Skeletal muscle satellite cell (primary cell): ENCODE data around the gene ARAP2.

Experiments used
- H3K27me3 ChIP-seq: 2 replicates; pipeline ENCODE4 v1.7.0; 2013; ENCODE audit warnings: low read length; ENCODE audit not compliant: control insufficient read depth, insufficient read depth
- H3K36me3 ChIP-seq: 2 replicates; pipeline ENCODE4 v1.7.0; 2013; ENCODE audit warnings: mild to moderate bottlenecking, control low read depth, low read length; ENCODE audit not compliant: insufficient read depth
- H3K4me1 ChIP-seq: 2 replicates; pipeline ENCODE4 v1.7.0; 2013; ENCODE audit warnings: low read length; ENCODE audit not compliant: control insufficient read depth, insufficient read depth
- H3K4me2 ChIP-seq: 2 replicates; pipeline ENCODE4 v1.7.0; 2013; ENCODE audit warnings: mild to moderate bottlenecking, low read length
- H3K4me3 ChIP-seq: 2 replicates; pipeline ENCODE4 v1.7.0; 2013; ENCODE audit warnings: low read length
- H3K9ac ChIP-seq: 2 replicates; pipeline ENCODE4 v1.7.0; 2013; ENCODE audit warnings: mild to moderate bottlenecking, low read depth, low read length, moderate library complexity
- H3K9me3 ChIP-seq: replicated peaks from 2 replicates; pipeline ENCODE4 v1.7.0; 2013; ENCODE audit warnings: mild to moderate bottlenecking, control low read depth, low read length

The ARAP2 gene

GRCh38 chr4:36137336-36137735 is 107.0 kb downstream of the ARAP2 start:
- Histone ChIP-seq H3K36me3 (no peaks in the 10 kb centered on the region), H3K27me3 (no peaks in the 10 kb centered on the region), H3K4me2 (no peak overlapping the region), H3K4me1 (no peaks in the 10 kb centered on the region), H3K9me3 (no peaks in the 10 kb centered on the region), H3K9ac (no peak overlapping the region), H3K4me3 (no peak overlapping the region)

- no peaks in the 10 kb centered on the region for H3K9me3 ChIP-seq
- H3K9ac ChIP-seq = no peak overlapping the region
- no peak overlapping the region for H3K4me3 ChIP-seq
- H3K4me2 ChIP-seq = no peak overlapping the region
- no peaks in the 10 kb centered on the region for H3K27me3 ChIP-seq
- no peaks in the 10 kb centered on the region for H3K4me1 ChIP-seq
- no peaks in the 10 kb centered on the region for H3K36me3 ChIP-seq
Measured at GRCh38 chr4:36133658-36134057, 110.7 kb downstream of the ARAP2 start.

- no peaks in the 10 kb centered on the region for H3K9me3 ChIP-seq
- no peaks in the 10 kb centered on the region for H3K27me3 ChIP-seq
- H3K36me3 ChIP-seq = no peaks in the 10 kb centered on the region
- H3K4me2 ChIP-seq = no peak overlapping the region
- no peaks in the 10 kb centered on the region for H3K4me1 ChIP-seq
- no peak overlapping the region for H3K9ac ChIP-seq
- H3K4me3 ChIP-seq = no peak overlapping the region
Measured at GRCh38 chr4:36133086-36133485, 111.2 kb downstream of the ARAP2 start.

- no peaks in the 10 kb centered on the region for H3K27me3 ChIP-seq
- H3K4me2 ChIP-seq = no peak overlapping the region
- H3K4me3 ChIP-seq = no peak overlapping the region
- H3K9ac ChIP-seq = no peak overlapping the region
- no peaks in the 10 kb centered on the region for H3K4me1 ChIP-seq
- H3K36me3 ChIP-seq = no peaks in the 10 kb centered on the region
- no peaks in the 10 kb centered on the region for H3K9me3 ChIP-seq
Measured at GRCh38 chr4:36130641-36131040, 113.7 kb downstream of the ARAP2 start.

- Histone ChIP-seq H3K4me3 (no peak overlapping the region), H3K9ac (no peak overlapping the region), H3K36me3 (no peaks in the 10 kb centered on the region), H3K4me1 (no peaks in the 10 kb centered on the region), H3K27me3 (no peaks in the 10 kb centered on the region), H3K9me3 (no peaks in the 10 kb centered on the region), H3K4me2 (no peak overlapping the region)
Measured at GRCh38 chr4:36128689-36129088, 115.6 kb downstream of the ARAP2 start.

GRCh38 chr4:36123906-36124305 is 120.4 kb downstream of the ARAP2 start:
- Histone ChIP-seq H3K4me1 (no peaks in the 10 kb centered on the region), H3K27me3 (no peaks in the 10 kb centered on the region), H3K36me3 (no peaks in the 10 kb centered on the region), H3K9me3 (no peaks in the 10 kb centered on the region), H3K4me2 (no peak overlapping the region), H3K4me3 (no peak overlapping the region), H3K9ac (no peak overlapping the region)

GRCh38 chr4:36115312-36115711 is 129.0 kb downstream of the ARAP2 start:
- Histone ChIP-seq H3K4me3 (no peak overlapping the region), H3K4me2 (no peak overlapping the region), H3K27me3 (no peaks in the 10 kb centered on the region), H3K9me3 (no peaks in the 10 kb centered on the region), H3K9ac (no peak overlapping the region), H3K4me1 (no peaks in the 10 kb centered on the region), H3K36me3 (no peaks in the 10 kb centered on the region)

- Histone ChIP-seq H3K4me1 (no peaks in the 10 kb centered on the region), H3K9me3 (no peaks in the 10 kb centered on the region), H3K27me3 (no peaks in the 10 kb centered on the region), H3K4me2 (no peak overlapping the region), H3K9ac (no peak overlapping the region), H3K36me3 (no peaks in the 10 kb centered on the region), H3K4me3 (no peak overlapping the region)
Measured at GRCh38 chr4:36111172-36111571, 133.1 kb downstream of the ARAP2 start.

GRCh38 chr4:36099509-36099908 is 144.8 kb downstream of the ARAP2 start:
- Histone ChIP-seq H3K4me1 (no peaks in the 10 kb centered on the region), H3K4me2 (no peak overlapping the region), H3K9ac (no peak overlapping the region), H3K9me3 (no peaks in the 10 kb centered on the region), H3K4me3 (no peak overlapping the region), H3K36me3 (no peaks in the 10 kb centered on the region), H3K27me3 (no peaks in the 10 kb centered on the region)

- no peaks in the 10 kb centered on the region for H3K36me3 ChIP-seq
Measured at GRCh38 chr4:36094995-36095394, 149.3 kb downstream of the ARAP2 start.

GRCh38 chr4:36091997-36092396 is 152.3 kb downstream of the ARAP2 start:
- H3K36me3 ChIP-seq = no peaks in the 10 kb centered on the region
- no peak overlapping the region for H3K4me3 ChIP-seq
- H3K27me3 ChIP-seq = no peaks in the 10 kb centered on the region
- no peaks in the 10 kb centered on the region for H3K4me1 ChIP-seq
- no peak overlapping the region for H3K4me2 ChIP-seq
- H3K9ac ChIP-seq = no peak overlapping the region
- H3K9me3 ChIP-seq = no peaks in the 10 kb centered on the region

More at GRCh38 chr4:36094995-36095394, 149.3 kb downstream of the ARAP2 start:
- Histone ChIP-seq H3K9me3 (no peaks in the 10 kb centered on the region), H3K4me3 (no peak overlapping the region), H3K9ac (no peak overlapping the region), H3K4me2 (no peak overlapping the region), H3K4me1 (no peaks in the 10 kb centered on the region), H3K27me3 (no peaks in the 10 kb centered on the region)

GRCh38 chr4:36088542-36088941 is 155.8 kb downstream of the ARAP2 start:
- no peaks in the 10 kb centered on the region for H3K27me3 ChIP-seq
- no peak overlapping the region for H3K9ac ChIP-seq
- no peaks in the 10 kb centered on the region for H3K9me3 ChIP-seq
- no peak overlapping the region for H3K4me3 ChIP-seq
- no peaks in the 10 kb centered on the region for H3K4me1 ChIP-seq
- no peak overlapping the region for H3K4me2 ChIP-seq
- no peaks in the 10 kb centered on the region for H3K36me3 ChIP-seq
